ENCODE data around the gene GHRH.

The GHRH gene

DNA sequence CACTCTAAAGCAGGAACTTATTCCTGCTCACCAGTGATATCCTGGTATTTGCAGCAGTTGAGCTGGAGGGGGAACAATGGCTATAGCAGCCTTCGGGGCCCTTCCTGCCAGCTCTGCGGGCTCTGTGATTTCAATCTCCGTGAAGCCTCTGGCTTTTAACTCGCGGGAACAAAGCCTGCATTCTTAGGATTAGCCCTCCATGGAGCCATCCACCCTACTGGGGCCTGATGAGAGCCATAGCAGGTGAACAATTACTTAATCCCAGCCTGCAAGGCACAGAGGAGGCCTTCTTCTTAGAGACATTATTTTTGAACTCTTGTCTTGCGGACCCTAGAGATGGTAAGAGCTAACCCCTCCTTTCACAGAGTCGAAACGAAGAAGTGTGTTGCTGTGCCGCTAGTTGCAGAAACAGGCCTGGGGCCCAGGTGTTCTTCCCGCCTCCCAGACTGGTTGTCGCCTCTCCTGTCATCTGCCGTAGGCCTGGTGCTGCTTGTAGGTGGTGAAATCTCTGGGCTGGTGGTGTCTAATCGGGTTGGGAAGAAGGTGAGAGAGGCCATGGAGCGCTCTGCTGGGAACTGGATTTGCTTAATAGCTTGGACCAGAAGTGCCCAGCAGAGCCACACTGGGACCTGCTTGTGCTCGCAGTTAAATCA is 9.7 kb downstream of the GHRH start:
- Histone ChIP-seq H3K27me3 (ENCODE audit: control insufficient read depth in 2 of 2, insufficient read depth in 2 of 2, low read length in 2 of 2) (no peaks in the 10 kb centered on the region), H3K27ac (ENCODE audit: low read depth in 2 of 2, low read length in 2 of 2) (no peak overlapping the region)

DNA sequence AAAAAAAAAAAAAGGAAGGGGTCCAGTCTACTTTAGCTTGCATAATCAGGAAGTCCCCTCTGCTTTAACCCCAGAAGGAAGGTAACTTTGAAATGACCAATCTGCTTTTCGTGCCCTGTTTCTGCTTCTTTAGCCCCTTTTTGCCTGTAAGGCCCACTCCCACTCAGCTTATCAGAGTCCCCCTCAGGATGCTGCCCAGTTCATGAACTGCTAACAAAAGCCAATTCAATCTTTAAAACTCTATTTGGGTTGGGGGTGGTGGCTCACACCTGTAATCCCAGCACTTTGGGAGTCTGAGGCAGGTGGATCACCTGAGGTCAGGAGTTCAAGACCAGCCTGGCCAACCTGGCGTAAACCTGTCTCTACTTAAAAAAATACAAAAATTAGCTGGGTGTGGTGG is 12.3 kb downstream of the GHRH start:
- Histone ChIP-seq H3K9ac (ENCODE audit: low read depth in 1 of 2, low read length in 2 of 2) (no peak overlapping the region), H3K4me1 (ENCODE audit: control insufficient read depth in 2 of 2, insufficient read depth in 2 of 2, low read length in 2 of 2) (no peaks in the 10 kb centered on the region), H3K27me3 (ENCODE audit: control insufficient read depth in 2 of 2, insufficient read depth in 2 of 2, low read length in 2 of 2) (no peaks in the 10 kb centered on the region)

More for the DNA sequence above, 9.7 kb downstream of the GHRH start:
- H3K36me3 ChIP-seq (ENCODE audit: control insufficient read depth in 2 of 2, insufficient read depth in 2 of 2, low read length in 2 of 2) = no peaks in the 10 kb centered on the region
- H3K4me1 ChIP-seq (ENCODE audit: control insufficient read depth in 2 of 2, insufficient read depth in 2 of 2, low read length in 2 of 2) = no peaks in the 10 kb centered on the region
- peaks cover 0 to 5% of the 10 kb centered on the region in 2 donors for H3K9me3 ChIP-seq (ENCODE audit: control insufficient read depth in 2 of 2, low read length in 2 of 2)
- H3K9ac ChIP-seq (ENCODE audit: low read depth in 1 of 2, low read length in 2 of 2) = no peak overlapping the region
- H3K4me3 ChIP-seq (ENCODE audit: low read length in 2 of 2) = no peak overlapping the region

GRCh38 chr20:37247547-37247946 is 14.1 kb downstream of the GHRH start:
- H3K36me3 ChIP-seq (ENCODE audit: control insufficient read depth in 2 of 2, insufficient read depth in 2 of 2, low read length in 2 of 2) = peaks cover 10 to 18% of the 10 kb centered on the region in 2 donors
- no peaks in the 10 kb centered on the region for H3K9me3 ChIP-seq (ENCODE audit: control insufficient read depth in 2 of 2, low read length in 2 of 2)
- H3K4me1 ChIP-seq (ENCODE audit: control insufficient read depth in 2 of 2, insufficient read depth in 2 of 2, low read length in 2 of 2) = no peaks in the 10 kb centered on the region
- H3K27me3 ChIP-seq (ENCODE audit: control insufficient read depth in 2 of 2, insufficient read depth in 2 of 2, low read length in 2 of 2) = no peaks in the 10 kb centered on the region
- H3K27ac ChIP-seq (ENCODE audit: low read depth in 2 of 2, low read length in 2 of 2) = no peak overlapping the region
- no peak overlapping the region for H3K4me3 ChIP-seq (ENCODE audit: low read length in 2 of 2)
- H3K9ac ChIP-seq (ENCODE audit: low read depth in 1 of 2, low read length in 2 of 2) = no peak overlapping the region

More for the DNA sequence above, 12.3 kb downstream of the GHRH start:
- peaks cover 4 to 5% of the 10 kb centered on the region in 2 donors for H3K36me3 ChIP-seq (ENCODE audit: control insufficient read depth in 2 of 2, insufficient read depth in 2 of 2, low read length in 2 of 2)
- no peak overlapping the region for H3K27ac ChIP-seq (ENCODE audit: low read depth in 2 of 2, low read length in 2 of 2)
- H3K4me3 ChIP-seq (ENCODE audit: low read length in 2 of 2) = no peak overlapping the region
- peaks cover 0 to under 1% of the 10 kb centered on the region in 2 donors for H3K9me3 ChIP-seq (ENCODE audit: control insufficient read depth in 2 of 2, low read length in 2 of 2)

DNA sequence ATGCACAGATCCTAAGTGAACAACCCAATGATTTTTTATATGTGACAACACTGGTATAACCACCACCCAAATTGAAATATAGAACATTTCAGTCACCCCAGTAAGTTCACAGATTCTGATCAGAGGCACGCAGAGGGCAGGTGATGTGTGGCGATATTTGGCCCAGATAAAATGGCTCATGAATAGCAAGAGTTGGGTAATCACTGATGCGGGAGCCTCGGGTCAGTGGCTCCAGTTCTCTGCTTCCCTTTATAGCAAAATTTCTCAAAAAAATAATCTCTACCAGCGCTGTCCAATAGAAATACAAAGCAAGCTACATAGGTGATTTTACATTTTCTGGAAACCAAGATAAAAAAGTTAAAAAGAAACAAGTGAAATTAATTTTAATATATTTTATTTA is 14.9 kb downstream of the GHRH start:
- Histone ChIP-seq H3K27ac (ENCODE audit: low read depth in 2 of 2, low read length in 2 of 2) (no peak overlapping the region), H3K9ac (ENCODE audit: low read depth in 1 of 2, low read length in 2 of 2) (no peak overlapping the region), H3K4me3 (ENCODE audit: low read length in 2 of 2) (no peak overlapping the region), H3K9me3 (ENCODE audit: control insufficient read depth in 2 of 2, low read length in 2 of 2) (no peaks in the 10 kb centered on the region), H3K27me3 (ENCODE audit: control insufficient read depth in 2 of 2, insufficient read depth in 2 of 2, low read length in 2 of 2) (no peaks in the 10 kb centered on the region), H3K36me3 (ENCODE audit: control insufficient read depth in 2 of 2, insufficient read depth in 2 of 2, low read length in 2 of 2) (peaks cover 16 to 26% of the 10 kb centered on the region in 2 donors), H3K4me1 (ENCODE audit: control insufficient read depth in 2 of 2, insufficient read depth in 2 of 2, low read length in 2 of 2) (no peaks in the 10 kb centered on the region)

GRCh38 chr20:37245216-37246150 is 16.1 kb downstream of the GHRH start:
- Histone ChIP-seq H3K4me1 (ENCODE audit: control insufficient read depth in 2 of 2, insufficient read depth in 2 of 2, low read length in 2 of 2) (no peaks in the 10 kb centered on the region), H3K9me3 (ENCODE audit: control insufficient read depth in 2 of 2, low read length in 2 of 2) (no peaks in the 10 kb centered on the region), H3K27ac (ENCODE audit: low read depth in 2 of 2, low read length in 2 of 2) (no peak overlapping the region), H3K4me3 (ENCODE audit: low read length in 2 of 2) (no peak overlapping the region), H3K9ac (ENCODE audit: low read depth in 1 of 2, low read length in 2 of 2) (no peak overlapping the region), H3K27me3 (ENCODE audit: control insufficient read depth in 2 of 2, insufficient read depth in 2 of 2, low read length in 2 of 2) (no peaks in the 10 kb centered on the region), H3K36me3 (ENCODE audit: control insufficient read depth in 2 of 2, insufficient read depth in 2 of 2, low read length in 2 of 2) (peaks cover 20 to 39% of the 10 kb centered on the region in 2 donors)

GRCh38 chr20:37244572-37244957 is 17.0 kb downstream of the GHRH start:
- H3K9ac ChIP-seq (ENCODE audit: low read depth in 1 of 2, low read length in 2 of 2) = no peak overlapping the region
- H3K9me3 ChIP-seq (ENCODE audit: control insufficient read depth in 2 of 2, low read length in 2 of 2) = no peaks in the 10 kb centered on the region
- no peak overlapping the region for H3K4me3 ChIP-seq (ENCODE audit: low read length in 2 of 2)
- H3K4me1 ChIP-seq (ENCODE audit: control insufficient read depth in 2 of 2, insufficient read depth in 2 of 2, low read length in 2 of 2) = no peaks in the 10 kb centered on the region
- no peaks in the 10 kb centered on the region for H3K27me3 ChIP-seq (ENCODE audit: control insufficient read depth in 2 of 2, insufficient read depth in 2 of 2, low read length in 2 of 2)
- H3K36me3 ChIP-seq (ENCODE audit: control insufficient read depth in 2 of 2, insufficient read depth in 2 of 2, low read length in 2 of 2) = peaks cover 20 to 47% of the 10 kb centered on the region in 2 donors
- H3K27ac ChIP-seq (ENCODE audit: low read depth in 2 of 2, low read length in 2 of 2) = no peak overlapping the region

- no peak overlapping the region for H3K27ac ChIP-seq (ENCODE audit: low read depth in 2 of 2, low read length in 2 of 2)
These were observed 17.6 kb downstream of the GHRH start for GRCh38 chr20:37243937-37244571.

GRCh38 chr20:37243076-37243936 is 18.3 kb downstream of the GHRH start:
- no peaks in the 10 kb centered on the region for H3K9me3 ChIP-seq (ENCODE audit: control insufficient read depth in 2 of 2, low read length in 2 of 2)
- peaks cover 3 to 6% of the 10 kb centered on the region in 2 donors for H3K4me1 ChIP-seq (ENCODE audit: control insufficient read depth in 2 of 2, insufficient read depth in 2 of 2, low read length in 2 of 2)
- H3K4me3 ChIP-seq (ENCODE audit: low read length in 2 of 2) = no peak overlapping the region
- H3K36me3 ChIP-seq (ENCODE audit: control insufficient read depth in 2 of 2, insufficient read depth in 2 of 2, low read length in 2 of 2) = peaks cover 32 to 58% of the 10 kb centered on the region in 2 donors
- no peak overlapping the region for H3K9ac ChIP-seq (ENCODE audit: low read depth in 1 of 2, low read length in 2 of 2)
- no peak overlapping the region for H3K27ac ChIP-seq (ENCODE audit: low read depth in 2 of 2, low read length in 2 of 2)
- no peaks in the 10 kb centered on the region for H3K27me3 ChIP-seq (ENCODE audit: control insufficient read depth in 2 of 2, insufficient read depth in 2 of 2, low read length in 2 of 2)

More at GRCh38 chr20:37243937-37244571, 17.6 kb downstream of the GHRH start:
- H3K4me1 ChIP-seq (ENCODE audit: control insufficient read depth in 2 of 2, insufficient read depth in 2 of 2, low read length in 2 of 2) = no peaks in the 10 kb centered on the region
- no peak overlapping the region for H3K4me3 ChIP-seq (ENCODE audit: low read length in 2 of 2)
- H3K9me3 ChIP-seq (ENCODE audit: control insufficient read depth in 2 of 2, low read length in 2 of 2) = no peaks in the 10 kb centered on the region
- no peak overlapping the region for H3K9ac ChIP-seq (ENCODE audit: low read depth in 1 of 2, low read length in 2 of 2)
- peaks cover 25 to 51% of the 10 kb centered on the region in 2 donors for H3K36me3 ChIP-seq (ENCODE audit: control insufficient read depth in 2 of 2, insufficient read depth in 2 of 2, low read length in 2 of 2)
- H3K27me3 ChIP-seq (ENCODE audit: control insufficient read depth in 2 of 2, insufficient read depth in 2 of 2, low read length in 2 of 2) = no peaks in the 10 kb centered on the region

DNA sequence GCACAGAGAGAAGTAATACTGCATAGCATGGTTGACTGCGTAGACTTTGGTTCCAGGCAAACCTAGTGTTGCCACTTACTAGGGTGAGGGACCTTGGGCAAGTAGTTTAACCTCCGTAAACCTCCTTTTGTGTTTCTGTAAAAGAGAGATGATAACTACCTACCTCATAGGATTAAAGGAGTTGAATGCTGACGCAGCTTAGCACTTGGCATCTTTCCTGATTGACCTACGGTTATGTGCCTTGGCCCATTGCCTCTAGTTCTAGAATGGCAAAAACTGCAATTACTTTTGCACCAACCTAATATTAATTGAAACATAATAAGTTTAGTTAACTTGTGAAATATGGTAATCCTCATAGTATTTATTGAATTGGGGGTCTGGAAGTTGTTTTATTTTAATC is 19.1 kb downstream of the GHRH start:
- Histone ChIP-seq H3K36me3 (ENCODE audit: control insufficient read depth in 2 of 2, insufficient read depth in 2 of 2, low read length in 2 of 2) (peaks cover 38 to 64% of the 10 kb centered on the region in 2 donors), H3K4me3 (ENCODE audit: low read length in 2 of 2) (no peak overlapping the region), H3K4me1 (ENCODE audit: control insufficient read depth in 2 of 2, insufficient read depth in 2 of 2, low read length in 2 of 2) (peaks cover 4 to 8% of the 10 kb centered on the region in 2 donors), H3K9ac (ENCODE audit: low read depth in 1 of 2, low read length in 2 of 2) (no peak overlapping the region), H3K27ac (ENCODE audit: low read depth in 2 of 2, low read length in 2 of 2) (no peak overlapping the region), H3K27me3 (ENCODE audit: control insufficient read depth in 2 of 2, insufficient read depth in 2 of 2, low read length in 2 of 2) (no peaks in the 10 kb centered on the region), H3K9me3 (ENCODE audit: control insufficient read depth in 2 of 2, low read length in 2 of 2) (no peaks in the 10 kb centered on the region)
